Spleen (tissue), 11 donors: ENCODE results near the gene PHTF1. TPM values are rescaled to one million over a fixed set of nuclear protein-coding genes. Genes with fewer than 3 reads are reported as not detected.

Source experiments
- DNase-seq: peaks from one replicate; pipeline ENCODE4 v3.0.0-alpha.2; 2020
- H3K27ac ChIP-seq, 8 donors: fragments of 200-600 bp; sonication (generic) in 7 of 8; 1 replicate in 4 of 8; 2 replicates in 4 of 8; pipeline versions ENCODE4 v1.5.0 to v1.8.0; 2016 to 2021; ENCODE audit warnings: inconsistent platforms in 4 of 8, mild to moderate bottlenecking in 4 of 8, moderate library complexity in 1 of 8
- H3K27me3 ChIP-seq, 7 donors: fragments of 200-600 bp; sonication (generic) in 6 of 7; replicated peaks in 1 of 7; 1 replicate in 4 of 7; 2 replicates in 3 of 7; pipeline versions ENCODE4 v1.5.0 to v1.8.0; 2016 to 2021; ENCODE audit warnings: inconsistent platforms in 3 of 7, mild to moderate bottlenecking in 1 of 7
- H3K36me3 ChIP-seq, 6 donors: fragments of 200-600 bp; sonication (generic) in 5 of 6; 1 replicate in 4 of 6; 2 replicates in 2 of 6; pipeline versions ENCODE4 v1.5.0 to v1.8.0; 2016 to 2021; ENCODE audit warnings: inconsistent platforms in 2 of 6
- H3K4me1 ChIP-seq, 6 donors: fragments of 200-600 bp; sonication (generic) in 5 of 6; 1 replicate in 3 of 6; 2 replicates in 3 of 6; pipeline versions ENCODE4 v1.5.0 to v1.8.0; 2016 to 2021; ENCODE audit warnings: inconsistent platforms in 3 of 6
- H3K4me3 ChIP-seq, 8 donors: fragments of 200-600 bp; sonication (generic) in 7 of 8; 1 replicate in 4 of 8; 2 replicates in 4 of 8; pipeline versions ENCODE4 v1.5.0 to v1.8.0; 2016 to 2021; ENCODE audit warnings: inconsistent platforms in 4 of 8, mild to moderate bottlenecking in 4 of 8, moderate library complexity in 2 of 8
- H3K9me3 ChIP-seq, 8 donors: fragments of 200-600 bp; sonication (generic) in 7 of 8; 1 replicate in 4 of 8; 2 replicates in 4 of 8; pipeline versions ENCODE4 v1.5.0 to v1.8.0; 2016 to 2021; ENCODE audit warnings: inconsistent platforms in 4 of 8
- POLR2A ChIP-seq, 3 donors: fragments of 450-650 bp; IDR thresholded peaks; one replicate each; pipeline ENCODE4 v1.5.1; 2017; ENCODE audit warnings: antibody characterized with exemption in 3 of 3, mild to moderate bottlenecking in 1 of 3
- POLR2AphosphoS5 ChIP-seq, 3 donors: sonication (generic); formaldehyde crosslinking; IDR thresholded peaks; one replicate each; pipeline ENCODE4 v1.5.1; 2017; ENCODE audit warnings: antibody characterized with exemption in 3 of 3
- WGBS, 5 donors: extraction: QIAGEN DNeasy Blood & Tissue Kit in 3 of 5; methylation state at CpG; one replicate each; pipeline versions ENCODE4 v1.1.5 to v1.1.7; 2013 to 2018; 5-methylcytosine and 5-hydroxymethylcytosine counted together
- intact Hi-C: fragments of 100-400 bp; cut with DNase I; formaldehyde crosslinking; loops from one replicate; pipeline ENCODE4 v1.15.0; 2023; ENCODE audit warnings: low total_unique reads
- polyA plus RNA-seq, 3 donors: library from polyadenylated mRNA; stranded (reverse); fragments of 200-250 nt; gene quantifications; one replicate each; pipeline ENCODE4 v1.2.1, GENCODE V29; 2013
- total RNA-seq, 7 donors: library from RNA; depleted of rRNA in 3 of 7; stranded (reverse); fragments of >200 nt in 3 of 7; fragmentation: NEBNext Ultra II Directional in 4 of 7; extraction: Animal tissue kit (Norgen Biotek cat#: 25700) in 4 of 7; gene quantifications; one replicate each; pipeline versions ENCODE4 v1.1.0 to v1.2.1, GENCODE V29; 2016 to 2021
- TF ChIP-seq, protein P1 (sequence below), 11 experiments: fragments of 200-600 bp in 7 of 11; fragments of 450-650 bp in 4 of 11; sonication (generic) in 4 of 11; IDR thresholded peaks in 8 of 11; conservative IDR thresholded peaks in 3 of 11; 1 replicate in 7 of 11; 2 replicates in 4 of 11; pipeline versions ENCODE4 v1.4.0 to v1.8.0; 2016 to 2021; ENCODE audit warnings: antibody characterized with exemption in 11 of 11, inconsistent platforms in 4 of 11, mild to moderate bottlenecking in 1 of 11
- donor health status: healthy with polysubstance abuse.
- donor health status: DM: no; HTN: no; CAD: no; lungs with moderate emphysema.
- donor health status: DM: no; HTN: no; CAD: no.
- donor health status: Bipolar disorder and iron deficiency.
- donor health status: healthy.
- donor health status: DM: no; HTN: no; CAD: no.
- donor health status: DM: yes; HTN: yes; CAD: no.

Gene PHTF1
- total and polyA plus RNA-seq, 10 donors: 5.6 to 47.6 (median 20.3) TPM

DNA sequence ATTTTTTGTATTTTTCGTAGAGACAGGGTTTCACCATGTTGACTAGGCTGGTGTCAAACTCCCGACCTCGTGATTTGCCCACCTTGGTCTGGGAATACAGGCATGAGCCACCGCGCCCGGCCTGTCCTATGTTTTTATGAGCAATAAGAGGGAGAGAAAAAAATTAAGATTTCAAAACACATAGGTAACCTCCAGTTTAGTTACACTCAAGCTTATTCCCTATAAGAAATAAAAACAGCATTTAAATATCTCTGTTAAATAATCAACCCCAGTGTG lies 45.9 kb upstream of the PHTF1 start:
- peak overlapping the region in 3 of 8 donors; percentile 23 to 59 (median 54) for H3K27ac ChIP-seq

DNA sequence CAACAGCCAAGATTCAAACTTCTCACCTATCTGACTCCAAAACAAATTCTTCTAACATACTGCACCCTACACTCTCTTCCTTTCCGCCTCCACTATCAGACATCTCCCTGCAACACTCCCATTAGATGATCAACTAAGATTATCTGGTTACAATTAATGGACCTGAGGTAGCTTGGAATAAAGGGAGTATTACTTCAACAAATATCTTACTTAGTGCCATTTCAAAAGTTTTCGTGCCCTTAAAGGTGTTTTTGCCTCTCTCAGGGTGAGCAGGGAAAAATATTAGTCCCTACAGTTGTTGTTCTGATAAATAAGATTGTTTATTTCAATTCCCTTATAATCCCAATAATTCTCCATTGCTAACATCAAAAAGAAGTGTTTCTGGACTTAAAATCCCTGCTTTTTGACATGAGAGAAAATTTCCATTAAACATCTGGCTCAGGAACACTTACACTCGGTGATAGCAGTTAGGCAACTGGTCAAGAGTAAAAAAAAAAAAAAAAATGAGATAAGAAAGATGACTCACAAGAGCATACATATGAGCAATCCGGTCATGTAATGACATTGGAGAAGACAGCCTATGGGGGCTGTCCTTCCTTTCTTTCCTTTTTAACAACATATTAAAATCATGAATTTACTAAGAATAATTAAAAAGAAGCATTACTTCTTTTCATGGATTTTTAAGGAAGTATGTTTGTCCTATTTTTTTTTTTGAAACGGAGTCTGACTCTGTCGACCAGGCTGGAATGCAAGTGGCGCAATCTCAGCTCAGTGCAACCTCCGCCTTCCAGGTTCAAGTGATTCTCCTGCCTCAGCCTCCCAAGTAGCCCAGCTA lies 45.4 kb upstream of the PHTF1 start:
- Histone ChIP-seq H3K4me3 (no peak overlapping the region), H3K27ac (peak overlapping the region in 3 of 8 donors; percentile 39 to 59 (median 54)), H3K4me1 (peaks cover 27 to 98% (median 79%) of the 10 kb centered on the region in 6 donors), H3K27me3 (no peaks in the 10 kb centered on the region), H3K36me3 (peaks cover 0 to 6% (median 0%) of the 10 kb centered on the region in 6 donors), H3K9me3 (no peaks in the 10 kb centered on the region)
- 66 to 82% (median 69%) methylated on average over 8 of the region's 8 CpGs for WGBS, 5 donors
- intact Hi-C loops: no loop called here
- no peak for TF ChIP-seq POLR2AphosphoS5 (IDR thresholded peaks at IDR 0.05)
- TF ChIP-seq, protein P1, sequence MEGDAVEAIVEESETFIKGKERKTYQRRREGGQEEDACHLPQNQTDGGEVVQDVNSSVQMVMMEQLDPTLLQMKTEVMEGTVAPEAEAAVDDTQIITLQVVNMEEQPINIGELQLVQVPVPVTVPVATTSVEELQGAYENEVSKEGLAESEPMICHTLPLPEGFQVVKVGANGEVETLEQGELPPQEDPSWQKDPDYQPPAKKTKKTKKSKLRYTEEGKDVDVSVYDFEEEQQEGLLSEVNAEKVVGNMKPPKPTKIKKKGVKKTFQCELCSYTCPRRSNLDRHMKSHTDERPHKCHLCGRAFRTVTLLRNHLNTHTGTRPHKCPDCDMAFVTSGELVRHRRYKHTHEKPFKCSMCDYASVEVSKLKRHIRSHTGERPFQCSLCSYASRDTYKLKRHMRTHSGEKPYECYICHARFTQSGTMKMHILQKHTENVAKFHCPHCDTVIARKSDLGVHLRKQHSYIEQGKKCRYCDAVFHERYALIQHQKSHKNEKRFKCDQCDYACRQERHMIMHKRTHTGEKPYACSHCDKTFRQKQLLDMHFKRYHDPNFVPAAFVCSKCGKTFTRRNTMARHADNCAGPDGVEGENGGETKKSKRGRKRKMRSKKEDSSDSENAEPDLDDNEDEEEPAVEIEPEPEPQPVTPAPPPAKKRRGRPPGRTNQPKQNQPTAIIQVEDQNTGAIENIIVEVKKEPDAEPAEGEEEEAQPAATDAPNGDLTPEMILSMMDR (IDR thresholded peaks at IDR 0.05 in 8 of 11, conservative IDR thresholded peaks at IDR 0.05 in 3 of 11): no peak
- no peak for TF ChIP-seq POLR2A (IDR thresholded peaks at IDR 0.05)
- no peak for DNase-seq

More for the DNA sequence above, 45.9 kb upstream of the PHTF1 start:
- intact Hi-C loops: no loop called here
- H3K4me3 ChIP-seq: no peak overlapping the region
- no peaks in the 10 kb centered on the region for H3K27me3 ChIP-seq
- peaks cover 31 to 98% (median 82%) of the 10 kb centered on the region in 6 donors for H3K4me1 ChIP-seq
- WGBS, 5 donors: 95 to 97% (median 96%) methylated on average over 6 of the region's 6 CpGs
- no peaks in the 10 kb centered on the region for H3K9me3 ChIP-seq
- H3K36me3 ChIP-seq: peaks cover 0 to 6% (median 0%) of the 10 kb centered on the region in 6 donors
- TF ChIP-seq POLR2AphosphoS5 (IDR thresholded peaks at IDR 0.05) (no peak), POLR2A (IDR thresholded peaks at IDR 0.05) (no peak)
- TF ChIP-seq, protein P1 (IDR thresholded peaks at IDR 0.05 in 8 of 11, conservative IDR thresholded peaks at IDR 0.05 in 3 of 11): no peak
- DNase-seq: no peak

DNA sequence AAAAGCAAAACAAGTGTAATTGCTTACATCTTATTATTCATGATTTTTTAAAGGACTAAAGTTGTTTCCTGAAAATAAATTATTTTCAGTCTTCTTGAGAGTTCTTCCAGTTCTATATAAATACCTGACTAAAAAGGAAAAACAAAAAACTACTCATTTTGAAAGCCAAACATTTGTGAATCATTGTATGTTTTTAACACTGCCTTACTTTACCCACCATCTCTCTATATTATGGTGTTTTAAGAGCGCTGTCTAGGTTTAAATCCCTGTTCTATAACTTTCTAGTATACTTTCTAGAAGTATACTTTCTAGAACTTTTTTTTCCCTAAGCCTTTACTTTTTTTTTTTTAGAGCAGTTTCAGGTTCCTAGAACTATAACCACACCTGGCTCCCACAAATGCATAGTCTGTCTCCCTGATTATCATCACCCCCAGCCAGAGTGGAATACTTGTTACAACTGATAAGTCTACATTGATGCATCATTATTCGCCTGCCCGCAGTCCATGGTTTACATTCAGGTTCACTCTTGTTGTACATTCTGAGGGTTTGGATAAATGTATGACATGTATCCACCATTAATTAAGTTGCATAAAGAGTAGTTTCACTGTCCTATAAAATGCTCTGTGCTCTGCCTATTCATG lies 43.2 kb upstream of the PHTF1 start:
- H3K36me3 ChIP-seq: peaks cover 0 to 10% (median 3%) of the 10 kb centered on the region in 6 donors
- TF ChIP-seq, protein P1 (IDR thresholded peaks at IDR 0.05 in 8 of 11, conservative IDR thresholded peaks at IDR 0.05 in 3 of 11): no peak
- TF ChIP-seq POLR2AphosphoS5 (IDR thresholded peaks at IDR 0.05) (no peak), POLR2A (IDR thresholded peaks at IDR 0.05) (no peak)
- H3K4me3 ChIP-seq: no peak overlapping the region
- WGBS, 5 donors: 91 to 98% (median 96%) methylated on average over 3 of the region's 3 CpGs
- H3K9me3 ChIP-seq: no peaks in the 10 kb centered on the region
- no peak overlapping the region for H3K27ac ChIP-seq
- no peaks in the 10 kb centered on the region for H3K27me3 ChIP-seq
- no peak for DNase-seq
- peaks cover 16 to 97% (median 68%) of the 10 kb centered on the region in 6 donors for H3K4me1 ChIP-seq
- intact Hi-C loops: no loop called here

DNA sequence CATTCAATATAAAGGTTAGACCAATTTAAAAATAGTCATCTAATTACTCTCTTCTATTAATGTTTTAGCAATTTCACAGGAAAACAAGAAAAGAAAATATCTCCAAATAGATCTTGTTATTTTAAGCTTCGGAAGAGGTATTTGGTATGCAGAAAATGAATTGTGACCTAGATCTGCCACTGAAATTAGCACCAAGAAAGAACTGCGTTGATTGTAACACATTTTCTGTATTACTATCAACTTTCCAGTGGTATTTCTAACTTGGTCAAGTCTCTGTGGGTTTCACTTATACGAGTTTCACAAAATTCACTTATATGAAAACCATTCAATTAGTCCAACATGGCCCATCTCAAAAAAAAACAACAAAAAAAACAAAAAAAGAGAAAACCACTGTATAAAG lies 41.2 kb upstream of the PHTF1 start:
- no peak for DNase-seq
- 67 to 84% (median 74%) methylated on average over 3 of the region's 3 CpGs for WGBS, 5 donors
- intact Hi-C loops: no loop called here

More for the DNA sequence above, 41.2 kb upstream of the PHTF1 start:
- H3K27ac ChIP-seq: no peak overlapping the region
- no peak overlapping the region for H3K4me3 ChIP-seq
- H3K4me1 ChIP-seq: peaks cover 15 to 79% (median 54%) of the 10 kb centered on the region in 6 donors
- H3K9me3 ChIP-seq: no peaks in the 10 kb centered on the region
- no peaks in the 10 kb centered on the region for H3K27me3 ChIP-seq
- peaks cover 0 to 25% (median 22%) of the 10 kb centered on the region in 6 donors for H3K36me3 ChIP-seq
- TF ChIP-seq POLR2A (IDR thresholded peaks at IDR 0.05) (no peak), POLR2AphosphoS5 (IDR thresholded peaks at IDR 0.05) (no peak)
- TF ChIP-seq, protein P1 (IDR thresholded peaks at IDR 0.05 in 8 of 11, conservative IDR thresholded peaks at IDR 0.05 in 3 of 11): no peak
